ENCODE data around the gene C10orf90.

The C10orf90 gene

DNA sequence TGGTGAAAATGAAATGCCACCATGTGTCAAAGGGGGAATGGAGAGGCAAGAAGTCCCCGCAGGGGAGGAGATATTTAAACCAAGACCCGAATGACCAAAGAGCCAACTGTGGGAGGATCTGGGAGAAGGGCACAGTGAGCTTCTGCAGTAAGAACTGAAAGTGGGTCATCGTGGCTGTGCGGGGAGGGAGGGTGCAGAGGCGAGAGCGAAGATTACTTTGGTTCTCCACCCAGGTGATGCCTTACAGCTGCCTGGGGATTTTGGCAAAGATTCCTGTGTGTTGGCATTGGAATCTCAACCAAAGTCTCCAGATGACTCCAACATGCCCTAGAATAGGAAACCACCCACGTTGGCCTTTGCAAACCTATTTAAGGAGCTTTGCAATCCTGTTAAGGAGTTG, 238.0 kb downstream of the C10orf90 start:
- Histone ChIP-seq H3K9me2 (replicated peaks; ENCODE audit: low read depth, low read length) (no peaks in the 10 kb centered on the region), H4K20me1 (ENCODE audit: insufficient read depth, low read length, poor library complexity, severe bottlenecking) (no peaks in the 10 kb centered on the region), H3K4me2 (ENCODE audit: low read depth, low read length, poor library complexity, severe bottlenecking) (no peak overlapping the region), H2AFZ (ENCODE audit: low read length) (no peak overlapping the region), H3K9me3 (ENCODE audit: insufficient read depth, low read depth, low read length) (peaks cover 7% of the 10 kb centered on the region; the same call in 1 of the 2 replicates), H3K27me3 (ENCODE audit: insufficient read depth, low read length, poor library complexity, severe bottlenecking) (no peaks in the 10 kb centered on the region), H3F3A (ENCODE audit: low read depth) (no peaks in the 10 kb centered on the region), H3K4me3 (ENCODE audit: low read length, poor library complexity, severe bottlenecking) (no peak overlapping the region), H3K79me2 (ENCODE audit: insufficient read depth, low read length) (no peaks in the 10 kb centered on the region), H3K9ac (ENCODE audit: low read depth, low read length, poor library complexity, severe bottlenecking) (no peak overlapping the region), H3K36me3 (ENCODE audit: insufficient read depth, low read length) (no peaks in the 10 kb centered on the region), H3K4me1 (ENCODE audit: insufficient read depth, low read length, poor library complexity, severe bottlenecking) (no peaks in the 10 kb centered on the region)
- TF ChIP-seq EZH2phosphoT487 (IDR thresholded peaks at IDR 0.05; ENCODE audit: borderline replicate concordance) = no peak
- TF ChIP-seq, protein P1, sequence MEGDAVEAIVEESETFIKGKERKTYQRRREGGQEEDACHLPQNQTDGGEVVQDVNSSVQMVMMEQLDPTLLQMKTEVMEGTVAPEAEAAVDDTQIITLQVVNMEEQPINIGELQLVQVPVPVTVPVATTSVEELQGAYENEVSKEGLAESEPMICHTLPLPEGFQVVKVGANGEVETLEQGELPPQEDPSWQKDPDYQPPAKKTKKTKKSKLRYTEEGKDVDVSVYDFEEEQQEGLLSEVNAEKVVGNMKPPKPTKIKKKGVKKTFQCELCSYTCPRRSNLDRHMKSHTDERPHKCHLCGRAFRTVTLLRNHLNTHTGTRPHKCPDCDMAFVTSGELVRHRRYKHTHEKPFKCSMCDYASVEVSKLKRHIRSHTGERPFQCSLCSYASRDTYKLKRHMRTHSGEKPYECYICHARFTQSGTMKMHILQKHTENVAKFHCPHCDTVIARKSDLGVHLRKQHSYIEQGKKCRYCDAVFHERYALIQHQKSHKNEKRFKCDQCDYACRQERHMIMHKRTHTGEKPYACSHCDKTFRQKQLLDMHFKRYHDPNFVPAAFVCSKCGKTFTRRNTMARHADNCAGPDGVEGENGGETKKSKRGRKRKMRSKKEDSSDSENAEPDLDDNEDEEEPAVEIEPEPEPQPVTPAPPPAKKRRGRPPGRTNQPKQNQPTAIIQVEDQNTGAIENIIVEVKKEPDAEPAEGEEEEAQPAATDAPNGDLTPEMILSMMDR (conservative IDR thresholded peaks at IDR 0.05; ENCODE audit: low read length) = no peak

DNA sequence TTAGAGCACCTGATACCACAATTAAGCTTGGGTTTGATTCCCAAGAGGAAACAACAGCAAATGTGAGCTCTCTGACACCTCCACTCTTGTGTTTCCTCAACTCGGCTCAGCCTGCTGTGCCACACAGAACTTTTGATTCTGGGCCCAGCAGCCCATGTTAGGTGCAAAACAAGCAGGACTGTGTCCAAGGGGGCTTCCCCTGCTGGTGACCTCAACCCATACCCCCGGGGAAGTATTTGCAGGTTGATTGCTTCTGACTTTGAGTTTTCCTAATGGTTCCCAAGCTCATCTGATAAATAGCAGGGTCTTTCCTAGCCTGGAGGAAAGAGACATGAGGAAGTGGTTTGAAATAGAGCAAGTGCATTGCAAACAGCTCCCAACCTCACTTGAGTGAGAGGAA, 238.7 kb downstream of the C10orf90 start:
- H3K9me2 ChIP-seq (replicated peaks; ENCODE audit: low read depth, low read length) = no peaks in the 10 kb centered on the region

DNA sequence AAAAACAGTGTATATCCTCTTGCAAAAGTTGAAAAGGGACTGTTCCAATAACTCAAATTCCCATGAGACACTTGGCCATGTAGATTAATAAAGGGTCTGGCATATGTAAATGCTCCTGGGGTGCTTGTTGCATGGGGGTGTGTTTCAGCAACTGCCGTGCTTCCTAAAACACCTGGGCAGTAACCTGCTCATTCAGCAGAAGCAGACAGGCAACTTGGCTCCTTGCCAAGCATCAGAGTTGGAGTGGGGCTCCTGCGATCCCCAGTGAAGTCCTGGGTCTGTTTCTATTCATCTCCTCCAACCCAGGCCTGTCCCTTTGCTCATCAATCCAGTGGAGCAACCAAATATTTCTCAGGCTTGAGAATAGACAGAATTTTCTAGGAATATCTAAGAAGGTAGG, 240.0 kb downstream of the C10orf90 start:
- H3K4me2 ChIP-seq (ENCODE audit: low read depth, low read length, poor library complexity, severe bottlenecking) = no peak overlapping the region
- H3K79me2 ChIP-seq (ENCODE audit: insufficient read depth, low read length) = no peaks in the 10 kb centered on the region
- H3K9me3 ChIP-seq (ENCODE audit: insufficient read depth, low read depth, low read length) = peaks cover 7% of the 10 kb centered on the region; the same call in 1 of the 2 replicates
- no peak for TF ChIP-seq EZH2phosphoT487 (IDR thresholded peaks at IDR 0.05; ENCODE audit: borderline replicate concordance)
- TF ChIP-seq, protein P1 (conservative IDR thresholded peaks at IDR 0.05; ENCODE audit: low read length) = no peak
- H4K20me1 ChIP-seq (ENCODE audit: insufficient read depth, low read length, poor library complexity, severe bottlenecking) = no peaks in the 10 kb centered on the region
- H3K4me1 ChIP-seq (ENCODE audit: insufficient read depth, low read length, poor library complexity, severe bottlenecking) = no peaks in the 10 kb centered on the region
- no peaks in the 10 kb centered on the region for H3K9me2 ChIP-seq (replicated peaks; ENCODE audit: low read depth, low read length)
- H3K4me3 ChIP-seq (ENCODE audit: low read length, poor library complexity, severe bottlenecking) = no peak overlapping the region
- no peaks in the 10 kb centered on the region for H3K36me3 ChIP-seq (ENCODE audit: insufficient read depth, low read length)
- no peaks in the 10 kb centered on the region for H3F3A ChIP-seq (ENCODE audit: low read depth)
- no peaks in the 10 kb centered on the region for H3K27me3 ChIP-seq (ENCODE audit: insufficient read depth, low read length, poor library complexity, severe bottlenecking)
- H2AFZ ChIP-seq (ENCODE audit: low read length) = no peak overlapping the region
- no peak overlapping the region for H3K9ac ChIP-seq (ENCODE audit: low read depth, low read length, poor library complexity, severe bottlenecking)

More for the DNA sequence above, 238.7 kb downstream of the C10orf90 start:
- Histone ChIP-seq H3F3A (ENCODE audit: low read depth) (no peaks in the 10 kb centered on the region), H3K36me3 (ENCODE audit: insufficient read depth, low read length) (no peaks in the 10 kb centered on the region), H3K9me3 (ENCODE audit: insufficient read depth, low read depth, low read length) (peaks cover 7% of the 10 kb centered on the region; the same call in 1 of the 2 replicates), H3K4me1 (ENCODE audit: insufficient read depth, low read length, poor library complexity, severe bottlenecking) (no peaks in the 10 kb centered on the region), H3K79me2 (ENCODE audit: insufficient read depth, low read length) (no peaks in the 10 kb centered on the region), H4K20me1 (ENCODE audit: insufficient read depth, low read length, poor library complexity, severe bottlenecking) (no peaks in the 10 kb centered on the region), H3K27me3 (ENCODE audit: insufficient read depth, low read length, poor library complexity, severe bottlenecking) (no peaks in the 10 kb centered on the region), H3K9ac (ENCODE audit: low read depth, low read length, poor library complexity, severe bottlenecking) (no peak overlapping the region), H3K4me2 (ENCODE audit: low read depth, low read length, poor library complexity, severe bottlenecking) (no peak overlapping the region), H3K4me3 (ENCODE audit: low read length, poor library complexity, severe bottlenecking) (no peak overlapping the region), H2AFZ (ENCODE audit: low read length) (no peak overlapping the region)
- no peak for TF ChIP-seq EZH2phosphoT487 (IDR thresholded peaks at IDR 0.05; ENCODE audit: borderline replicate concordance)
- TF ChIP-seq, protein P1 (conservative IDR thresholded peaks at IDR 0.05; ENCODE audit: low read length) = no peak
